Stimulated activated naive CD4-positive, alpha-beta T cell (primary cell): ENCODE results near the gene GLRX.
"Not testable (repeated sequence)": the region's sequence is repeated elsewhere in the genome, so short reads cannot be mapped to it uniquely, and the experiment has no call there.

Experiments used
- DNase-seq, 6 experiments: peaks; one replicate each; lab custom pipeline; 2025; lab: John Stamatoyannopoulos, UW

GLRX gene

GRCh38 chr5:95852567-95852966 is 30.0 kb upstream of the GLRX start:
- DNase-seq = no peak

GRCh38 chr5:95851141-95851540 is 28.6 kb upstream of the GLRX start:
- not testable (repeated sequence) for DNase-seq

- no peak for DNase-seq
These were observed 27.9 kb upstream of the GLRX start for GRCh38 chr5:95850391-95850894.

DNA sequence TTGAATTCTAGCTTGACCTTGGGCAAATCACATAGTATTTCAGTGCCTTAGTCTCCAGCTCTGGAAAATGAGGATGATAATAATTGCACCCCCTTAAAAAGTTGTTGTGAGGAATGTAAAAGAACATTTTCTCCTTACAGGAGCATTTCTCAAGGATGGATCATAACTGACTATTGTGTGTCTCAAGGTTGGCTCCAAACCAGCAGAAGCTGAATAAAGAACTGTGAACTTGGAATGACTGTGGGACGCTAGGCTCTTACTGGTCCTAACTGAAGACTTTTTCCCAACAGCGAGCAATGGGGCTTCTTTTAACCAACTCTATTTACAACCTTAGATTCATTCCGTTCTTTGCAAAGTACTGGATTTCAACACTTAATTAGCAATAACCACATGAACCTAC is 26.2 kb upstream of the GLRX start:
- DNase-seq = no peak

DNA sequence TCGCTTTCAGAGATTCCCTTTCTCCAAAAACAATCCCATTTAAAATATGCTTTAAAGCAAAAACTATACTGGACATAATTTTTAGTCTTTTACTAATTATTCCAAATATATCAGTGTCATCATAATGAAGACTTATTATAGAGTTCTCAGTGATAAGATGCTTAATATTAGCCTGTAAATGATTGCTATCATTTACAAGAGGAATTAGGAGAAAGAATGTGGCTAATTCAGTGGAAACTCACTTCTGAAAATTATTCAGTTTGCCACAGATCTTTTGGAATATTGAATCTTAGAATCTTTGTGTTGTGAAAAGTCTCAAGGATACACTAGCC is 24.7 kb upstream of the GLRX start:
- DNase-seq = no peak

- DNase-seq = peak; percentile 20 to 76 (median 54)
These were observed 24.2 kb upstream of the GLRX start for GRCh38 chr5:95846554-95847260.

DNA sequence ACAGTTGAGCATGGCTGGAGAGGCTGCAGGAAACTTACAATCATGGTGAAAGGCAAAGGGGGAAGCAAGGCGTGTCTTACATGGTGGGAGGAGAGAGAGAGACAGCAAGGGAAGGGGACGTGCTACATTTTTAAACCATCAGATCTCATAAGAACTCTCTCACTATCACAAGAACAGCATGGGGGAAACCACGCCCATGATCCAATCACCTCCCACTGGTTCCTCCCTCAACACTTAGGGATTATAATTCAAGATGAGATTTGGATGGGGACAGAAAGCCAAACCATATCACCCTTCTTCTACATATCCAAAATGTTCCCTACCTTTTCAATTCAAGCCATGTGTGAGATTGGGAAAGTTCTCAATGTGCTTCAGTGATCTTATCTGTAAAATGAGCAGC is 22.9 kb upstream of the GLRX start:
- DNase-seq = no peak

DNA sequence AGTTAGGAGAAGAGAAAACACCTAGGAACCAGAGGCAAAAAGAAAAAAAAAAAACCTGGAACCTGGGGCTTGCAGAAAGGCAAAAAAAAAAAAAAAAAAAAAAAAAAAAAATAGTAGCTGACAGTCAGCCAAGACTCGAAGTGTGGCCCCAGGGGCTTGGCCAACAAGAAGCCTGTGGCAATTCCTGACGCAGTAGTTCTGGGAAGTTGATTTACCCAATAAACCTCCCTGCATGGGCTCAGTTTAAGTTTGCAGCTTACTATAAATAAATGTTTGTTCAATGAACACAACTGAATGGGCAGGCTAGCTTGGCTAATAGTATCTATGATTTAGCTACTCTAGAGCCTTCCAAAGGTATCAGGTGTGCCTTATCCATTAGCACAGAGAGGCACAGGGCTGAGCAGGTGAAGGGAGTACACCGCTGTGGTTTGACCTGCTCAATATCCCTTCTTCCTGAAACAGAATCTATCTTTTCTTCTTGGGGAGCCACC is 21.3 kb upstream of the GLRX start:
- no peak for DNase-seq

DNA sequence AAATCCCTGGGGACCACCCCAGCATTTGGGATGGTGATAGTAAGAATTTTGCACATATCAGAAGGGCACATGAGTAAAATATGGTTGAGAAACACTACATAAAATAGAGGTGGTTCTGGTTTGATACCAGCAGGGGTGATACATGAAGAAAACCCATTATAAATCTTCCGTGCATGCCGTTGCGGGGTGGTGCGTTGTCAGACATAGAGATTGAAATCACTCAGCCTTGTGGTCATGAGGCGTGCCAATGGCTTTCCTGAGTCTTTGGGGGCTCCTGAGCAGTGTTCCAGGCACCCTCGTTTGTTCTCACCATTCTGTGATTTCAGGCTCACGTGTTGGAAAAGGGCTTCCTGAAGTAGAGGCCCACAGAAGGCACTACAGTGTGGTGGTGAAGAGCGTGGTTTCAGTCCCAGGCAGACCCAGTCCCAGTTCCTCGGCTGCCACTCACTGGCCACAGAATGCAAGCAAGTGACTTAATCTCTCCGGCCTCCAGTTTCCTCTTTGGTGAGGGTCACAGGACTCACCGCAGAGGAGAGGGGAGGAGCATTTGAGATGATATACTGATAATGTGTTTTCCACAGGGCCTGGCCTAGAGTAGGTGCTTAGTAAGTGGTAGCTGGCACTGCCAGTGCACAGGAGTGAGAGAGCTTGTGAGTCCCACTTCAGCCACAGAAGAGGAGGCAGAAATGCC is 20.5 kb upstream of the GLRX start:
- peak; percentile 21 to 55 (median 33) for DNase-seq

GRCh38 chr5:95841914-95842812 is 19.6 kb upstream of the GLRX start:
- no peak for DNase-seq

GRCh38 chr5:95840956-95841705 is 18.6 kb upstream of the GLRX start:
- no peak for DNase-seq

- no peak for DNase-seq
These were observed 17.1 kb upstream of the GLRX start for GRCh38 chr5:95839658-95840057.

DNA sequence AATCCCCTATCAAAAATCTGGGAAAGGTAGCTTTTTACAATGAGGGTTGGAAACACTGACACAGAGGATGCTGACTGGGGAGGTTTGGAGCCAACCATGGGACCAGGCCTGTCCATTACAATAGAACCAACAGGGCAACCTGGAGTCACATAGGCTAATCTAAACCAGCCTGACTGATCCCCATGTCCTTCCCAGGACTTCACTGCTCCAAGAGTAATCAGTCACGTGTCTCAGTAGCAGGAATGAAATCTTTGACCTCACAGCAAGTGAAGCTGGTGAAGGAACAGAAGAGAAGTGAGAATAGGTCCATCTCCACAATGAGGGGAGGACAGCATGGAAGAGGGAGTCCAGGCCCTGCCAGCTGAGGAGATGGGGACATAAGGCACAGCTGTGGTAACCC is 16.0 kb upstream of the GLRX start:
- no peak for DNase-seq

- no peak for DNase-seq
These were observed 15.5 kb upstream of the GLRX start for GRCh38 chr5:95838001-95838520.

DNA sequence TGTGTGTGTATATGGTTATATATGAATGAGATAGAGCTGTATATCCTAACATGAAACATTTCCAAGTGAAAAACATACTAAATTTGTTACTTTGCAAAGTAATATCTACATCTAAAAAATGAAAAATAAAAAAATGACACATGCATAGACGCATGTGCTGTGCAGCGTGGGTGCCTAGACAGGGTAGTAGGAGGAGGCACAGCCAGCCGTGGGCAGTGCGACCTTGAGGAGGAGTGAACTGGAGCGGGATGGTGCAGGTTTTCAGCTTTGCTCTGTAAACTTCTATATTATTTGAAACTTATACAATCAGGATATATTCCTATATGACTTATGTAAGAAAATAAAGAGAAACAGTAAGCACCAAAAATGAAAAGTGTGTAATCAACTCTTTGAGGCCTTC is 15.0 kb upstream of the GLRX start:
- DNase-seq = no peak

GRCh38 chr5:95836971-95837370 is 14.4 kb upstream of the GLRX start:
- DNase-seq = not testable (repeated sequence)

- no peak for DNase-seq
These were observed 14.0 kb upstream of the GLRX start for GRCh38 chr5:95836544-95836943.

- DNase-seq = peak in 4 of 6 experiments; percentile 6 to 32 (median 22)
These were observed 13.3 kb upstream of the GLRX start for GRCh38 chr5:95835682-95836385.

GRCh38 chr5:95832664-95833063 is 10.1 kb upstream of the GLRX start:
- DNase-seq = no peak

DNA sequence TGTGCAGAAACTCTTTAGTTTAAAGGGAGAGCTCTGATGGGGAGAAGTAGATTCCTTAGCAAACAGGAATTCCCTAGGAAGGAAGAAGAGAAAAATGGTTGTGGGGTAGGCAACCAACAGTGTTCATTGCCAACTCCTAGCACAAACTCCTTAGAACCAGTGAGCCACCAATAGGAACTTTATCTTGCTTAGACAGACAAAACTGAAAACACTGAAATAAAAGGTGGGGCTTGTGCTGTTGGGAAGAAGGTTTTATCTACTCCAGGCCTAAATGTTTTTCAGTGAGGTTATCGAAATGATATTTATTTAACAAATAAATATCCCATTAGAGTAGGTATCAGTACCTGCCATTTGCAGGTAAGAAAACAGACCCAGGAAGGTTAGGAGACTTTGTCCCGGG is 7.7 kb upstream of the GLRX start:
- DNase-seq = no peak

DNA sequence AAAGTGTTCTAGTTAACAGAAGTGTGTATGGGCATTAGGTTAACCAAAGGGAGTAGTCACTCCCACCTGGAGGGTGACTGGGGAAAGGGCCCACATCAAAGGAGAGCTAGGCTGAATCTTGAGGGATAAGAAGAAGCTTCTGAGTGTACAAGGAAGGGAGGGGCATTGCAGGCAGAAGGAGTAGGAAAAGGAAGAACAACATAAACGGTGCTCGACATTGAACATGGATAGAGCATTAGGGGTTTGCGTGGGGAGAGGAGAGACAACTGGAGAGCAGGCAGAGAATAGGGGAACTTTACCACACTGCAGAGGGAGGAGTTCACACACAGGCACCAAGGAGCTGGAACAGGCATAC is 5.3 kb upstream of the GLRX start:
- DNase-seq = no peak
